SK-N-SH treated with all-trans-retinoic acid at 6 μM for 48 hours (cell line): ENCODE data around the gene NAPA.

Experiments
- CSDC2 ChIP-seq: fragments of 250-450 bp; sonication (Bioruptor Pico); IDR thresholded peaks from 2 replicates; pipeline ENCODE4 v1.5.0; 2020; ENCODE audit warnings: mild to moderate bottlenecking, moderate library complexity
- ISL1 ChIP-seq: fragments of 250-450 bp; sonication (Bioruptor Pico); IDR thresholded peaks from 2 replicates; pipeline ENCODE4 v2.1.2; 2022; ENCODE audit warnings: mild to moderate bottlenecking, moderate library complexity
- ZFP3 ChIP-seq: fragments of 250-450 bp; sonication (Bioruptor Pico); IDR thresholded peaks from 2 replicates; pipeline ENCODE4 v1.5.0; 2020; ENCODE audit warnings: mild to moderate bottlenecking, moderate library complexity
- ZNF70 ChIP-seq: fragments of 450-650 bp; formaldehyde crosslinking; IDR thresholded peaks from 2 replicates; pipeline ENCODE4 v1.5.0; 2020; ENCODE audit warnings: mild to moderate bottlenecking, moderate library complexity
- TF ChIP-seq, protein P1 (sequence below): fragments of 250-450 bp; sonication (Bioruptor Pico); IDR thresholded peaks from 2 replicates; pipeline ENCODE4 v1.8.0; 2020; ENCODE audit warnings: mild to moderate bottlenecking, moderate library complexity, borderline replicate concordance
- TF ChIP-seq, protein P2 (sequence below): fragments of 250-450 bp; sonication (Bioruptor Pico); IDR thresholded peaks from 2 replicates; pipeline ENCODE4 v1.5.1; 2020; ENCODE audit warnings: low read depth, mild to moderate bottlenecking, moderate library complexity

DNA sequence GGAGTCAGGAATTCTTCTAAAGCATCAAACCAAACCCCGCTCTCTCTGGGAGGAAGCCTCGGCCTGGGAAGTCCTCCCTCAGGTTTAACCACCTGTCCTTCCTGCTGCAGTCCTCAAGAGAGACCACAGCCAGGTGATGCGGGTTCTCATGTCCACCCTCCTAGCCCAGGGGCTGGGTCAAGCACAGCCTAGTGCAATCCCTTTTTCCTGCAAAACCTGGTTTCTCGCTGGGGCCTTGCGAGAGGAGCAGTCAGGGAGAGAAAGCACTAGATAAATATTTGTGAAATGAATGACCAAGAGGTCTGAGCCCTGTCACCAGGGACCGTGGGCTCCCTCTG, 45.5 kb downstream of the NAPA start:
- TF ChIP-seq, protein P1, sequence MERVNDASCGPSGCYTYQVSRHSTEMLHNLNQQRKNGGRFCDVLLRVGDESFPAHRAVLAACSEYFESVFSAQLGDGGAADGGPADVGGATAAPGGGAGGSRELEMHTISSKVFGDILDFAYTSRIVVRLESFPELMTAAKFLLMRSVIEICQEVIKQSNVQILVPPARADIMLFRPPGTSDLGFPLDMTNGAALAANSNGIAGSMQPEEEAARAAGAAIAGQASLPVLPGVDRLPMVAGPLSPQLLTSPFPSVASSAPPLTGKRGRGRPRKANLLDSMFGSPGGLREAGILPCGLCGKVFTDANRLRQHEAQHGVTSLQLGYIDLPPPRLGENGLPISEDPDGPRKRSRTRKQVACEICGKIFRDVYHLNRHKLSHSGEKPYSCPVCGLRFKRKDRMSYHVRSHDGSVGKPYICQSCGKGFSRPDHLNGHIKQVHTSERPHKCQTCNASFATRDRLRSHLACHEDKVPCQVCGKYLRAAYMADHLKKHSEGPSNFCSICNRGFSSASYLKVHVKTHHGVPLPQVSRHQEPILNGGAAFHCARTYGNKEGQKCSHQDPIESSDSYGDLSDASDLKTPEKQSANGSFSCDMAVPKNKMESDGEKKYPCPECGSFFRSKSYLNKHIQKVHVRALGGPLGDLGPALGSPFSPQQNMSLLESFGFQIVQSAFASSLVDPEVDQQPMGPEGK (CRISPR knock-in tag), result no peak
- TF ChIP-seq ZFP3 (CRISPR knock-in tag), result no peak
- no peak for TF ChIP-seq ZNF70 (CRISPR knock-in tag)
- no peak for TF ChIP-seq CSDC2 (CRISPR knock-in tag)
- TF ChIP-seq, protein P2, sequence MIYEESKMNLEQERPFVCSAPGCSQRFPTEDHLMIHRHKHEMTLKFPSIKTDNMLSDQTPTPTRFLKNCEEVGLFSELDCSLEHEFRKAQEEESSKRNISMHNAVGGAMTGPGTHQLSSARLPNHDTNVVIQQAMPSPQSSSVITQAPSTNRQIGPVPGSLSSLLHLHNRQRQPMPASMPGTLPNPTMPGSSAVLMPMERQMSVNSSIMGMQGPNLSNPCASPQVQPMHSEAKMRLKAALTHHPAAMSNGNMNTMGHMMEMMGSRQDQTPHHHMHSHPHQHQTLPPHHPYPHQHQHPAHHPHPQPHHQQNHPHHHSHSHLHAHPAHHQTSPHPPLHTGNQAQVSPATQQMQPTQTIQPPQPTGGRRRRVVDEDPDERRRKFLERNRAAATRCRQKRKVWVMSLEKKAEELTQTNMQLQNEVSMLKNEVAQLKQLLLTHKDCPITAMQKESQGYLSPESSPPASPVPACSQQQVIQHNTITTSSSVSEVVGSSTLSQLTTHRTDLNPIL, result no peak
- no peak for TF ChIP-seq ISL1 (CRISPR knock-in tag)
